Measurements from ENCODE around the gene CD44. TPM values are rescaled to one million over a fixed set of nuclear protein-coding genes. Genes with fewer than 3 reads are reported as not detected.

Gene CD44
- total RNA-seq, 1 donor from 2014 or later: 155 TPM

DNA sequence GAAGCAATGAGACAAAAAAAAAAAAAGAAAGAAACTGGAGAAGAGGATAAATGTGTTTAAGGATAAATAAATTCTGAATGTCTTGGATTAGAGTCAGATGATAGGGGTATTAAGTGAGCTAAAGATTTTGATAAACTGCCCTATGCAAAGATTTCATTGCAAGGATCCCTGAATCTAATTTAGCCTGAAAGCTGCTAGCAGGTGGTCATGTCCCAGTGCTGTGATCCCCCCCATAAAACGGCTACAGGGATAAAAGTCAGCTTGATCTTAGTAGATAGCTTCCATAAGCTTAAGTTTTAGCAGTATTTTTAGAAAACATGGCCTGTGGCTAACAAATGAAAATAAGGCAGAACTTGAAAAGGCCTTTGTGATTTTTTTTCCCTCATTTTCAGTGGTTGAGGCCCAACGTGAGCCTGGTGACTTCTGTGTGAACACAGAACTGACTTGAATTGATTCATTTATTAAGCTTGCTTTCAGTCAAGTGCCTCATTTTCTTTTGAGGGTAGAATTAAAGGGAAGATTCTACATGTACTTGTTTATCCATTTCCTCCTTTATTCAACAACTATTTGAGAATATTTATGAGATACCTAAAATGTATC lies 44.5 kb downstream of the CD44 start:
- peaks cover 3% of the 10 kb centered on the region for H3K27me3 Mint-ChIP-seq (ENCODE audit: unreplicated experiment)
- H3K36me3 Mint-ChIP-seq (ENCODE audit: low read depth, unreplicated experiment): peaks cover 4% of the 10 kb centered on the region
- DNase-seq (ENCODE audit: low spot score): no peak
- H3K4me3 Mint-ChIP-seq (ENCODE audit: unreplicated experiment): no peak overlapping the region
- H3K9me3 Mint-ChIP-seq (ENCODE audit: unreplicated experiment): no peaks in the 10 kb centered on the region
- H3K27ac Mint-ChIP-seq (ENCODE audit: unreplicated experiment): no peak overlapping the region
- TF ChIP-seq, protein P1, sequence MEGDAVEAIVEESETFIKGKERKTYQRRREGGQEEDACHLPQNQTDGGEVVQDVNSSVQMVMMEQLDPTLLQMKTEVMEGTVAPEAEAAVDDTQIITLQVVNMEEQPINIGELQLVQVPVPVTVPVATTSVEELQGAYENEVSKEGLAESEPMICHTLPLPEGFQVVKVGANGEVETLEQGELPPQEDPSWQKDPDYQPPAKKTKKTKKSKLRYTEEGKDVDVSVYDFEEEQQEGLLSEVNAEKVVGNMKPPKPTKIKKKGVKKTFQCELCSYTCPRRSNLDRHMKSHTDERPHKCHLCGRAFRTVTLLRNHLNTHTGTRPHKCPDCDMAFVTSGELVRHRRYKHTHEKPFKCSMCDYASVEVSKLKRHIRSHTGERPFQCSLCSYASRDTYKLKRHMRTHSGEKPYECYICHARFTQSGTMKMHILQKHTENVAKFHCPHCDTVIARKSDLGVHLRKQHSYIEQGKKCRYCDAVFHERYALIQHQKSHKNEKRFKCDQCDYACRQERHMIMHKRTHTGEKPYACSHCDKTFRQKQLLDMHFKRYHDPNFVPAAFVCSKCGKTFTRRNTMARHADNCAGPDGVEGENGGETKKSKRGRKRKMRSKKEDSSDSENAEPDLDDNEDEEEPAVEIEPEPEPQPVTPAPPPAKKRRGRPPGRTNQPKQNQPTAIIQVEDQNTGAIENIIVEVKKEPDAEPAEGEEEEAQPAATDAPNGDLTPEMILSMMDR (IDR thresholded peaks at IDR 0.05; ENCODE audit: unreplicated experiment): no peak
- H3K4me1 Mint-ChIP-seq (ENCODE audit: unreplicated experiment): no peaks in the 10 kb centered on the region

DNA sequence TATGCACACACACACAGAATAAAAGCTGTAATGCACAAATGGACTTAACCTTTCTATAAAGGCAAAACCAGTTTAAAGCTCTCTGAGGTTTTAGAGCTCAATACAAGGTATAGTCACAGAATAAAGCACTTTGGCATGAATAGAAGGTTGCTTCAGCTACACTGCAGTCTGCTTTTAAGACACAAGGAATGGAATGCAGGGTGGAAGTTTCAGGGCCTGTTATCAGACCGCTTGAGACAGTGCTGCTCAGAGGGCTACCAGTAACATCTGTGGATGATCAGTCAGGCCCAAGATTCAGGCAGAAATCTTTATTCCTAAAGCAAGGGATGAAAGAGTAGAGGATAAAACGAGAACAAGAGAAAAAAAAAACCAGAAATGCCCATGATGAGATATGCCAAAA lies 46.7 kb downstream of the CD44 start:
- Mint-ChIP-seq H3K36me3 (ENCODE audit: low read depth, unreplicated experiment) (peaks cover 14% of the 10 kb centered on the region), H3K27ac (ENCODE audit: unreplicated experiment) (no peak overlapping the region), H3K4me3 (ENCODE audit: unreplicated experiment) (no peak overlapping the region), H3K4me1 (ENCODE audit: unreplicated experiment) (peaks cover 5% of the 10 kb centered on the region), H3K27me3 (ENCODE audit: unreplicated experiment) (peaks cover 6% of the 10 kb centered on the region), H3K9me3 (ENCODE audit: unreplicated experiment) (no peaks in the 10 kb centered on the region)
- no peak for DNase-seq (ENCODE audit: low spot score)
- TF ChIP-seq, protein P1 (IDR thresholded peaks at IDR 0.05; ENCODE audit: unreplicated experiment): no peak

DNA sequence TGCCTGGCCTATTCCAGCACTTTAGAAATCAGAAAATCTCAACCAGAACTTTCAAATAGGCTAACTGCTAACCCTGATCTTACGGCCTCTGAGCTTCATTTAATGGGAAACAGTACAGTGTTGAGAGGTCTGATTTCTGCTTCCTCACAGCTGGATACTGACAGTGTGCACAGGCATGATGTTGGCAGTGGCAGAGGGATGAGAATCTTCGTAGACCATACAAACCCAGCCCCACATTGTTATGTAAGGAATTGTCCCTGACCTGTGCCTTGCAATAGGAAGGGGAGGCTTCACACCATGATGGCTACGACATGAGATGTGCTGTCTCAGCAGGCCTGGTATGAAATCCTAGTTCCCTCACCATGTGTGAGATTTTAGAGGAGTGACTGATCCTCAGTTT lies 49.0 kb downstream of the CD44 start:
- DNase-seq (ENCODE audit: low spot score): no peak
- H3K4me3 Mint-ChIP-seq (ENCODE audit: unreplicated experiment): no peak overlapping the region
- H3K36me3 Mint-ChIP-seq (ENCODE audit: low read depth, unreplicated experiment): peaks cover 19% of the 10 kb centered on the region
- no peak overlapping the region for H3K27ac Mint-ChIP-seq (ENCODE audit: unreplicated experiment)
- H3K4me1 Mint-ChIP-seq (ENCODE audit: unreplicated experiment): peaks cover 18% of the 10 kb centered on the region
- H3K27me3 Mint-ChIP-seq (ENCODE audit: unreplicated experiment): peaks cover 5% of the 10 kb centered on the region
- H3K9me3 Mint-ChIP-seq (ENCODE audit: unreplicated experiment): no peaks in the 10 kb centered on the region
- TF ChIP-seq, protein P1 (IDR thresholded peaks at IDR 0.05; ENCODE audit: unreplicated experiment): no peak

DNA sequence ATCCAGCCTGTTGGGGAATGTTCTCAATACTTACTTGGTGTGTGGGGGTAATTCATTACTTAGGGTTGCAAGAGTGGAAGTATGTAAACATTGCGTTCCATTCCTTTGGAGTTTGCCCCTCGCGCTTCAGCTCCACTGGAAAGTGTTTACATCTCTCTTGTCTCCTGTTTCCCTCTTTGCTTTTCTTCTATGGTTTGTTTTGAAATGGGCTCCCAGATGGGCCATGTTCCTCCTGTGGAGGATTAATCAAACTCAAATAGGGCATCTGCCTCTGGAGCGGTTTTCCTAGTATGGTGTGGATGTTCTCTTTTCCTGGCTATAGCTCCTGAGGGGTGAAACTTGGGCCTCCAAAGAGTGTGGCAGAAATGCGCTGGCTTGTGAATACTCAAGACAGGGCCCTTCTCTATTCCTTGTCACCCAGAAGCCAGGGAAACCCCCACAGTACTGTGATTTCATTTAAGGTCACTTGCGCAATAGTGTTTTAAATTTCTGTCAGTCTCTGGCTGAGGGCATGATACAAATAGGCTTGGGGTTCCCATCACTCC lies 51.9 kb downstream of the CD44 start:
- peaks cover 19% of the 10 kb centered on the region for H3K36me3 Mint-ChIP-seq (ENCODE audit: low read depth, unreplicated experiment)
- H3K9me3 Mint-ChIP-seq (ENCODE audit: unreplicated experiment): no peaks in the 10 kb centered on the region
- DNase-seq (ENCODE audit: low spot score): no peak
- TF ChIP-seq, protein P1 (IDR thresholded peaks at IDR 0.05; ENCODE audit: unreplicated experiment): no peak
- no peak overlapping the region for H3K4me3 Mint-ChIP-seq (ENCODE audit: unreplicated experiment)
- no peak overlapping the region for H3K27ac Mint-ChIP-seq (ENCODE audit: unreplicated experiment)
- peaks cover 19% of the 10 kb centered on the region for H3K4me1 Mint-ChIP-seq (ENCODE audit: unreplicated experiment)
- peaks cover 3% of the 10 kb centered on the region for H3K27me3 Mint-ChIP-seq (ENCODE audit: unreplicated experiment)

DNA sequence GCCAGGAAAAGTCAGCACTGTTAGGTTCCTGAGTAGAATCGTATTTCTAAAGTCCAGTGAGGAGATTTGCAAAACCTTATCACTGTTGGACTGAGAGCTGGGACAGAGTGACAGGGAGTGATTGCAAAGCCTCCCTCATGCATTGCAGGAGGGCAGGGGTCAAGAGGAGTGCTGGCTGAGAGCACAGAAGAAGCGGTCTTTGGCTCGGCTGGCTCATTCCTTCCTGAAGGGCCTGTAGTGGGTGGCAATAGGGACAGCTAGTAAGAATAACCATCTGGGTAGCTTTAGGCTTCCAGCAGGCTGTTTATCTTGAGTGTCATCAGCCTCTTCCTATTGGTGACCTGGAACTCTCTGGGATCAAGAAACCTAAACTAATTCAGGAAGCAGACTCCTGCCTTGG lies 53.4 kb downstream of the CD44 start:
- H3K4me3 Mint-ChIP-seq (ENCODE audit: unreplicated experiment): no peak overlapping the region
- H3K27ac Mint-ChIP-seq (ENCODE audit: unreplicated experiment): no peak overlapping the region
- DNase-seq (ENCODE audit: low spot score): no peak
- peaks cover 3% of the 10 kb centered on the region for H3K27me3 Mint-ChIP-seq (ENCODE audit: unreplicated experiment)
- TF ChIP-seq, protein P1 (IDR thresholded peaks at IDR 0.05; ENCODE audit: unreplicated experiment): no peak
- H3K9me3 Mint-ChIP-seq (ENCODE audit: unreplicated experiment): no peaks in the 10 kb centered on the region
- H3K36me3 Mint-ChIP-seq (ENCODE audit: low read depth, unreplicated experiment): peaks cover 19% of the 10 kb centered on the region
- peaks cover 19% of the 10 kb centered on the region for H3K4me1 Mint-ChIP-seq (ENCODE audit: unreplicated experiment)
